Omental fat pad (tissue), 4 donors: ENCODE measurements around the gene CACNA1I. TPM values are rescaled to one million over a fixed set of nuclear protein-coding genes. Genes with fewer than 3 reads are reported as not detected.
A peak's percentile ranks its signal among the peaks of the same experiment; 100 is the strongest.

Experiments used
- ATAC-seq: fragments of 150-250 bp; one replicate; pipeline ENCODE4 v1.9.1; 2016; ENCODE audit warnings: mild to moderate bottlenecking, moderate library complexity; ENCODE audit not compliant: low FRiP score
- DNase-seq: peaks from one replicate; pipeline ENCODE4 v3.0.0-alpha.2; 2019; ENCODE audit warnings: low spot score
- CTCF ChIP-seq, 3 donors: fragments of 450-650 bp; IDR thresholded peaks; one replicate each; pipeline ENCODE4 v1.5.1; 2016 to 2017; ENCODE audit warnings: antibody characterized with exemption in 3 of 3, mild to moderate bottlenecking in 3 of 3, moderate library complexity in 2 of 3
- total RNA-seq, 4 donors: library from RNA; depleted of rRNA; stranded (reverse); fragments of >200 nt; gene quantifications; one replicate each; pipeline ENCODE4 v1.1.0, GENCODE V29; 2016

The CACNA1I gene
- total RNA-seq, 4 donors from 2014 or later = 0.09 to 0.38 (median 0.26) TPM

DNA sequence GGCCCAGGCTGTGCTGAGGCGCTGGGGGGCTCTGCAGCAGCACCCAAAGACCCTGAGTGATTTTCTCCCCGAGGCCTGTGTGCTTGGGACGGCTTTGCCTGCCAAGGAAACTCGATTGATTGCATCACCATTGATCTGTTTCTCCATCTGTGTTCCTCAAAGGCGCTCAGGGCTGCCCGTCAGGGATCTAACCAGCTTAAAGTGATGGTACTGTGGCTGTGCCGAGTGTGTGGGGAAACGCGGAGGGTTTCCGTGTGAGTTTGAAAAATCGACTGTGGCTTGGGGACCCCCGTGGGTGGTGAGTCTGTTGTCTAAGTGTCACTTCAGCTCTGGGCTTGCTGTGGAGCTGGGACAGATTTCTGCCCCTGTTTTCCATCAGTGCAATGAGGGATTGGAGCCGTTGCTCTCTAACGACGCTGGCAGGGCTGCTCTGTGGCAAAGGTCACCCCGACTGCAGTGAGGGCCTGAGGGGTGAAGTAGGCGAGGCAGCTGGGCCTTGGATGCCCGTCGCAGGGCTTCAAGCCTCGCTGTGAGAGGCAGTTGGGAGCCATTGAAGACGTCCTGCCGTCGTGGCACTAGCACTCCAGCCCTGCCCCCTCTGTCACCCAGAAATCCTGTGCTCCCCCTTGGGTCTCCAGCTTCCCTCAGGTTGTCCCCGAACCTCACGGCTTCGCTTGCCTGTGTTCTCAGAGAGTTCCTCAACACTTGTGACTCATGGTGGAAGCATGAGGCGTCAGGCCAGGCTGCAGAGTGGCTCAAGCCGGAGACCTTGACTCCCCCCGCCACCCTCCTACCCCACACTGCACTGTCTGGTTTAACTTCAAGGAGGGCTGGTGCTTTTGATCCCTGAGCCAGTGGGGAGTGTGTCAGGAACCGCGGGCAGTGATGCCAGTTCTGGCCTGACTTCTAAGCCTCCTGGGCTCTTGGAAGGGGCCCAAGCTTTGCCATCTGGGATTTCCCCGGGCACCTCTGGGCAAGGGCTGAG is 21.8 kb downstream of the CACNA1I start:
- ATAC-seq (peak; percentile 54), DNase-seq (no peak)
- TF ChIP-seq CTCF (IDR thresholded peaks at IDR 0.05) = no peak

DNA sequence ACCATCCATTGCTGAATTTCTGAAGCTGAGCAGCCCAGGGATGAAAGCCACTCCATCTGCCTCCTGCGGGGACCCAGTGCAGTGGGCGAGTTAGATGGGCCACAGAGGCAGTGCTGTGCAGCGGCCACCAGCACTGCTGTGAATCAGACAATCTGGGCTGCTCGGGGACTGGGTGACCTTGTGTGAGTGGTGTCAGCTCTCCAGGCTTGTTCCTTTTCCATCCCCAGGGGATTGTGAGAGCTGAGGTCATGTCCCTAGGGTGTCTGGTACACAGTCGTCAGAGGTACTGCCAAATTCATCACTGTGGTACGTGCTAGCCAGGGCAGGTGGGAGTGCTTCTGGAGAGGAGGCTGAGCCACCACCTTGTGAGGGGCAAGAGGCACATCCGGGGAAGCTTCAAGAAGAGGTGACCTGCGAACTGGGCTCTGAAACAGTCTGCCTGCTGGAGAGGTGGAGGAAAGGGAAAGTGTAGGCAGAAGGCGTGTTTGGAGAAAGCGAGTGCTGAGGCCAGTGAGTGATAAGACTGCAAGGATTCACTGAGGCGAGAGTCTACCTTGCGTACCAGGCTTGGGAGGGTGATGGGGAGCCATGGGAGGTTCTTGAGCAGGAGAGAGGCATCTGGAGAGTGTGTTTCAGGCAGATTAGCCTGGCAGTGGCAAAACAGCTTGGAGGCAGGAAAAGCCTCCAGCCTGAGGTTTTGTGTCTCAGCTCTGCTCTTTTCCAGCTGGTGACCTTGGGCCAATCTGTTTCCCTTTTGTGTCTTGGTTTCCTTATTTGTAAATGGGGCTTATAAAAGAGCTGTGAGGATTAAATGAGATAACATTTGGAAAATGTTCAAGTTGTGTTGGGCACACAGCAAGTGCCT is 22.7 kb downstream of the CACNA1I start:
- no peak for ATAC-seq
- TF ChIP-seq CTCF (IDR thresholded peaks at IDR 0.05) = no peak
- DNase-seq = no peak

DNA sequence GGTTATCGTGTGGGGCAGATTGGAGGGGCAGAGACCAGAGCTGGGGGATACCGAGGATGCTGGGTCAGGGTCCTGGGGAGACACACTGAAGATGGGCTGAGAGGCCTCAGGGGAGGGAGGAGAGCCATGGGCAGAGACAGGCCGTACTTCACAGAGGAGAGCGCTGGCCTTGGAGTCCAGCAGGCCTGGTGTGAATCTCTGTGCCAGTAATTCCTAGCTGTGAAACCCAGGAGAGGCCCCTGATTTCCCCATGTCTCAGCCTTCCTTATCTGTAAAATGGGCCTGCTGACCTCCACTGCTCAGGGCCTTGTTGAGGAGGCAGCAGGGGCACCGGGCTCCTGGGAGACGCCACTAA is 23.4 kb downstream of the CACNA1I start:
- no peak for ATAC-seq
- TF ChIP-seq CTCF (IDR thresholded peaks at IDR 0.05) = no peak

DNA sequence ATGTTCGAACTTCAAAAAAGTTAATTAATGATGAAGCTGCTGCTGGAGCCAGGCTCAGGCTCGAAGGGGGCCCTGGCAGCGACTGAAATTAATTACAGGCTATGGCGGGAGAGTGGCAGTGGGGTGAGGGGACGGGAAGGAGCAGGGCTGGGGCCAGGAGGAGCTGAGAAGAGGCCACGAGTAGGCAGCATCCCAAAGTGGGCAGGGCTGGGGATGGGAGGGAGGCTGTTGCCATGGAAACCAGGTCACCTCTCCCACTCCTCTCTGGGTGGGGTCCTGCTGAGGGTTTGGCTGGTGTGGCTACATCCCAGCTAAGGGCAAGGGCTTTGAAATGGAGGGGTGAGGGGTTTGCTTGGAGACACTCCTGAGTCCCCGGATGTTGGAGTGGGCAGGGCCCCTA is 23.9 kb downstream of the CACNA1I start:
- no peak for DNase-seq
- ATAC-seq = no peak
- no peak for TF ChIP-seq CTCF (IDR thresholded peaks at IDR 0.05)

More for the DNA sequence above, 23.4 kb downstream of the CACNA1I start:
- DNase-seq = no peak

DNA sequence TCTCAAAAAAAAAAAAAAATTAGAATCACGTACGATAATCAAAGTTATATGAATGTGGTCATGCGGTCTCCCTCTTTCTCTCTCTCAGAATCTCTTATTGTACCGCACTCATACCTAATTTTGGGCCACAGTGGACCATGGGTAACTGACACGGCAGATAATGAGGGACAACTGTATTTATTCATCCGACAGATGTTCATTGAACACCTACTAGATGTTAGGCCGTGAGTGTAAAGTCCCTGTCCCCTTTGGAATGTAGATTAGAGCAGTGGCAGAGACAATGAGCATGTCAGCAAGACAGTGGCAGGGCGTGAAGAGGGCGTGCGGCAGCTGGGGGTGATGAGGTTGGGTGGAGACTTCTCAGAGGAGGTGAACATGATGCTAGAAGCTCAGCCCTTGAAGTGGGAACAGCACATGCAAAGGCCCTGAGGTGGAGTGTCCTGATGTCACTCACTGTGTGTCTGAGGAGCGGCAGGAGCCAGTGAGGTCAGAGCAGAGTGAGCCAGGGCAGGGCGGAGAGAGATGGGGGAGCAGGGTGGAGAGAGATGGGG is 25.1 kb downstream of the CACNA1I start:
- TF ChIP-seq CTCF (IDR thresholded peaks at IDR 0.05) = no peak
- ATAC-seq = no peak
- DNase-seq = no peak

DNA sequence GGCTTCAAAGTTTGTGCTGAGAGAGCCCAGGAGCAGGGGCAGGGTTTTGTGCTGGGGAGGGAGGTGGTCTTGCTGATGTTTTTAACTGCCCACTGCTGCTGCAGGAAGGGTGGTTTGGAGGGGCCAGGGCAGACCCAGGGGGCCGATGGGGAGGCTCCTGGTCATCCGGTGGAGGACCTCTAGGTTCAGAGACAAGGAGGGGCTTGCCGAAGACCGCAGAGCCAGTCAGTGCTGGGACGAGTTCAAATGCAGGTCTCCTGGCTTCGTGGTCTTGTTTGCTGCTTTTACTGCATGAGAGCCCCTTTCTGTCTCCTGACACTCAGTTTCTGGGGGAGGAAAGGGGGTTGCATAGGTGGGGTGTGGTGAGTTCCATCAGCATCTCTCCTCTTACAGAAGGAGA is 26.0 kb downstream of the CACNA1I start:
- ATAC-seq (no peak), DNase-seq (no peak)
- TF ChIP-seq CTCF (IDR thresholded peaks at IDR 0.05) = no peak
